Neural cell (in vitro differentiated cells): ENCODE data around the gene SIK3.
A peak's percentile ranks its signal among the peaks of the same experiment; 100 is the strongest.

Experiments
- CTCF ChIP-seq: fragments of 450-650 bp; IDR thresholded peaks from 2 replicates; pipeline ENCODE4 v1.5.1; 2014; ENCODE audit warnings: antibody characterized with exemption, mild to moderate bottlenecking, moderate library complexity; ENCODE audit not compliant: poor library complexity, severe bottlenecking
- EP300 ChIP-seq: fragments of 450-650 bp; conservative IDR thresholded peaks from 2 replicates; pipeline ENCODE4 v1.6.1; 2014; ENCODE audit warnings: antibody characterized with exemption, mild to moderate bottlenecking, moderate library complexity; ENCODE audit not compliant: poor library complexity, severe bottlenecking
- EZH2 ChIP-seq: fragments of 200-600, 300-800 bp; shearing (Covaris generic), sonication (generic); IDR thresholded peaks from 2 replicates; pipeline ENCODE4 v1.6.1; 2014; ENCODE audit warnings: antibody characterized with exemption, low read length, borderline replicate concordance, mild to moderate bottlenecking; ENCODE audit not compliant: insufficient read depth, poor library complexity, severe bottlenecking
- MXI1 ChIP-seq: fragments of 450-650 bp; conservative IDR thresholded peaks from 2 replicates; pipeline ENCODE4 v1.6.1; 2014; ENCODE audit warnings: antibody characterized with exemption, mild to moderate bottlenecking; ENCODE audit not compliant: poor library complexity, severe bottlenecking
- RAD21 ChIP-seq: fragments of 450-650 bp; conservative IDR thresholded peaks from 2 replicates; pipeline ENCODE4 v1.6.1; 2014; ENCODE audit warnings: antibody characterized with exemption, mild to moderate bottlenecking, moderate library complexity
- REST ChIP-seq: IDR thresholded peaks from 2 replicates; pipeline ENCODE4 v1.6.1; 2012; ENCODE audit warnings: borderline replicate concordance

GRCh38 chr11:116927163-116927974 lies 170.9 kb downstream of the SIK3 start:
- peak; percentile 45 for TF ChIP-seq CTCF
- no peak for TF ChIP-seq EP300
- TF ChIP-seq EZH2, result no peak
- no peak for TF ChIP-seq RAD21
- TF ChIP-seq REST, result no peak
- TF ChIP-seq MXI1, result no peak
